Mesodermal cell (in vitro differentiated cells): ENCODE results near the gene RASAL2.

Experiments
- H3K27ac ChIP-seq: 2 replicates; pipeline ENCODE4 v1.7.0; 2013; ENCODE audit warnings: mild to moderate bottlenecking, low read depth, low read length, moderate library complexity; ENCODE audit not compliant: severe bottlenecking
- H3K36me3 ChIP-seq: 2 replicates; pipeline ENCODE4 v1.7.1; 2013; ENCODE audit warnings: mild to moderate bottlenecking, low read length, moderate library complexity; ENCODE audit not compliant: control insufficient read depth, insufficient read depth
- H3K4me1 ChIP-seq: one replicate; pipeline ENCODE4 v1.7.1; 2013; ENCODE audit warnings: mild to moderate bottlenecking, low read length; ENCODE audit not compliant: insufficient read depth, control insufficient read depth, poor library complexity, severe bottlenecking
- H3K4me3 ChIP-seq: 2 replicates; pipeline ENCODE4 v1.7.0; 2013; ENCODE audit warnings: low read length, control low read depth, mild to moderate bottlenecking; ENCODE audit not compliant: insufficient read depth, poor library complexity, severe bottlenecking; ENCODE audit errors: extremely low read depth
- H3K9me3 ChIP-seq: 2 replicates; pipeline ENCODE4 v1.7.1; 2013; ENCODE audit warnings: mild to moderate bottlenecking, low read length, moderate library complexity; ENCODE audit not compliant: control insufficient read depth
- WGBS, 2 experiments: methylation state at CpG; one replicate each; pipeline ENCODE4 v1.1.5; 2013; ENCODE audit warnings: missing lambda C conversion rate in 2 of 2; ENCODE audit not compliant: insufficient coverage in 2 of 2; 5-methylcytosine and 5-hydroxymethylcytosine counted together

Gene RASAL2

GRCh38 chr1:178142806-178143205, 48.9 kb downstream of the RASAL2 start:
- no peaks in the 10 kb centered on the region for H3K36me3 ChIP-seq
- no peak overlapping the region for H3K4me3 ChIP-seq
- WGBS, 2 experiments: no CpG with 5 or more reads among the region's 4 CpGs
- H3K9me3 ChIP-seq: no peaks in the 10 kb centered on the region
- H3K4me1 ChIP-seq: no peaks in the 10 kb centered on the region
- no peak overlapping the region for H3K27ac ChIP-seq

GRCh38 chr1:178143730-178144690, 50.1 kb downstream of the RASAL2 start:
- Histone ChIP-seq H3K9me3 (no peaks in the 10 kb centered on the region), H3K27ac (no peak overlapping the region), H3K4me1 (no peaks in the 10 kb centered on the region), H3K4me3 (no peak overlapping the region), H3K36me3 (no peaks in the 10 kb centered on the region)
- WGBS, 2 experiments: 96 to 100% methylated on average over 2 of the region's 2 CpGs

- 100% methylated on average over 1 of the region's 1 CpG; no CpG with 5 or more reads in 1 of the 2 experiments for WGBS, 2 experiments
- Histone ChIP-seq H3K27ac (no peak overlapping the region), H3K9me3 (no peaks in the 10 kb centered on the region), H3K36me3 (no peaks in the 10 kb centered on the region), H3K4me3 (no peak overlapping the region), H3K4me1 (no peaks in the 10 kb centered on the region)
Measured at GRCh38 chr1:178145605-178146004, 51.7 kb downstream of the RASAL2 start.

- Histone ChIP-seq H3K27ac (no peak overlapping the region), H3K4me3 (no peak overlapping the region), H3K4me1 (no peaks in the 10 kb centered on the region), H3K36me3 (no peaks in the 10 kb centered on the region), H3K9me3 (no peaks in the 10 kb centered on the region)
- 92% methylated on average over 2 of the region's 2 CpGs; no CpG with 5 or more reads in 1 of the 2 experiments for WGBS, 2 experiments
Measured at GRCh38 chr1:178146436-178146835, 52.5 kb downstream of the RASAL2 start.

- no peak overlapping the region for H3K27ac ChIP-seq
- H3K36me3 ChIP-seq: no peaks in the 10 kb centered on the region
- WGBS, 2 experiments: no CpG with 5 or more reads among the region's 1 CpG
- H3K9me3 ChIP-seq: no peaks in the 10 kb centered on the region
- H3K4me1 ChIP-seq: no peaks in the 10 kb centered on the region
- H3K4me3 ChIP-seq: no peak overlapping the region
Measured at GRCh38 chr1:178150610-178151009, 56.7 kb downstream of the RASAL2 start.

- no peaks in the 10 kb centered on the region for H3K9me3 ChIP-seq
- H3K4me1 ChIP-seq: no peaks in the 10 kb centered on the region
- no peak overlapping the region for H3K4me3 ChIP-seq
- no peak overlapping the region for H3K27ac ChIP-seq
- 83 to 88% methylated on average over 1 of the region's 1 CpG for WGBS, 2 experiments
- H3K36me3 ChIP-seq: no peaks in the 10 kb centered on the region
Measured at GRCh38 chr1:178151831-178152230, 57.9 kb downstream of the RASAL2 start.

- no peak overlapping the region for H3K27ac ChIP-seq
- WGBS, 2 experiments: 33% methylated on average over 1 of the region's 6 CpGs; no CpG with 5 or more reads in 1 of the 2 experiments
- no peaks in the 10 kb centered on the region for H3K36me3 ChIP-seq
- no peak overlapping the region for H3K4me3 ChIP-seq
- no peaks in the 10 kb centered on the region for H3K4me1 ChIP-seq
- no peaks in the 10 kb centered on the region for H3K9me3 ChIP-seq
Measured at GRCh38 chr1:178155481-178156255, 61.8 kb downstream of the RASAL2 start.

GRCh38 chr1:178160736-178161475, 67.0 kb downstream of the RASAL2 start:
- WGBS, 2 experiments: 76 to 100% methylated on average over 1 to 3 of the region's 6 CpGs
- Histone ChIP-seq H3K36me3 (no peaks in the 10 kb centered on the region), H3K4me1 (no peaks in the 10 kb centered on the region), H3K4me3 (no peak overlapping the region), H3K9me3 (no peaks in the 10 kb centered on the region), H3K27ac (no peak overlapping the region)

- no CpG with 5 or more reads among the region's 2 CpGs for WGBS, 2 experiments
- no peak overlapping the region for H3K4me3 ChIP-seq
- no peaks in the 10 kb centered on the region for H3K36me3 ChIP-seq
- H3K9me3 ChIP-seq: no peaks in the 10 kb centered on the region
- H3K27ac ChIP-seq: no peak overlapping the region
- H3K4me1 ChIP-seq: no peaks in the 10 kb centered on the region
Measured at GRCh38 chr1:178161516-178161915, 67.6 kb downstream of the RASAL2 start.

GRCh38 chr1:178165196-178165595, 71.3 kb downstream of the RASAL2 start:
- H3K4me3 ChIP-seq: no peak overlapping the region
- no peaks in the 10 kb centered on the region for H3K36me3 ChIP-seq

More at GRCh38 chr1:178165196-178165595, 71.3 kb downstream of the RASAL2 start:
- Histone ChIP-seq H3K9me3 (no peaks in the 10 kb centered on the region), H3K4me1 (peaks cover 6% of the 10 kb centered on the region), H3K27ac (no peak overlapping the region)
- WGBS, 2 experiments: no CpG with 5 or more reads among the region's 1 CpG
